Activated CD8-positive, alpha-beta T cell treated with anti-CD3 and anti-CD28 coated beads, Interleukin-2, amount 10 ng/mL, durations not matched to agents 7 days and 5 days (primary cell): ENCODE results near the gene SLC30A9. TPM values are rescaled to one million over a fixed set of nuclear protein-coding genes. Genes with fewer than 3 reads are reported as not detected.

Experiments
- ATAC-seq: fragments of 150-1000 bp; cut with Tn5 transposase; one replicate; pipeline ENCODE4 v1.10.0; 2021; ENCODE audit warnings: moderate library complexity
- CTCF ChIA-PET: fragments of 350-600 bp; sonication (Branson Sonifier 250); formaldehyde crosslinking; loops from one replicate; lab custom pipeline; 2021; ENCODE audit warnings: antibody characterized with exemption; lab: Charles Lee
- POLR2A ChIA-PET: fragments of 350-600 bp; sonication (Branson Sonifier 250); formaldehyde crosslinking; loops from one replicate; lab custom pipeline; 2021; ENCODE audit warnings: antibody characterized with exemption; lab: Charles Lee
- DNase-seq: peaks from one replicate; pipeline ENCODE4 v3.0.0-alpha.2; 2020
- H3K27ac Mint-ChIP-seq: one replicate; pipeline ENCODE4 v1.8.0; 2021; ENCODE audit warnings: mild to moderate bottlenecking, mixed read lengths
- H3K27me3 Mint-ChIP-seq: one replicate; pipeline ENCODE4 v1.8.0; 2021; ENCODE audit warnings: low read depth, mixed read lengths
- H3K36me3 Mint-ChIP-seq: one replicate; pipeline ENCODE4 v1.8.0; 2021; ENCODE audit warnings: low read depth, mixed read lengths
- H3K4me1 Mint-ChIP-seq: one replicate; pipeline ENCODE4 v1.8.0; 2021; ENCODE audit warnings: low read depth, mixed read lengths
- H3K4me3 Mint-ChIP-seq: one replicate; pipeline ENCODE4 v1.8.0; 2021; ENCODE audit warnings: mild to moderate bottlenecking, mixed read lengths
- H3K9me3 Mint-ChIP-seq: one replicate; pipeline ENCODE4 v1.8.0; 2022; ENCODE audit warnings: mixed read lengths; ENCODE audit not compliant: insufficient read depth
- total RNA-seq, 2 experiments: library from RNA; stranded (reverse); gene quantifications; one replicate each; pipeline ENCODE4 v1.2.3, GENCODE V29; 2021

Gene SLC30A9
- 10 to 100 TPM; 30.9 to 32.0 TPM for total RNA-seq

DNA sequence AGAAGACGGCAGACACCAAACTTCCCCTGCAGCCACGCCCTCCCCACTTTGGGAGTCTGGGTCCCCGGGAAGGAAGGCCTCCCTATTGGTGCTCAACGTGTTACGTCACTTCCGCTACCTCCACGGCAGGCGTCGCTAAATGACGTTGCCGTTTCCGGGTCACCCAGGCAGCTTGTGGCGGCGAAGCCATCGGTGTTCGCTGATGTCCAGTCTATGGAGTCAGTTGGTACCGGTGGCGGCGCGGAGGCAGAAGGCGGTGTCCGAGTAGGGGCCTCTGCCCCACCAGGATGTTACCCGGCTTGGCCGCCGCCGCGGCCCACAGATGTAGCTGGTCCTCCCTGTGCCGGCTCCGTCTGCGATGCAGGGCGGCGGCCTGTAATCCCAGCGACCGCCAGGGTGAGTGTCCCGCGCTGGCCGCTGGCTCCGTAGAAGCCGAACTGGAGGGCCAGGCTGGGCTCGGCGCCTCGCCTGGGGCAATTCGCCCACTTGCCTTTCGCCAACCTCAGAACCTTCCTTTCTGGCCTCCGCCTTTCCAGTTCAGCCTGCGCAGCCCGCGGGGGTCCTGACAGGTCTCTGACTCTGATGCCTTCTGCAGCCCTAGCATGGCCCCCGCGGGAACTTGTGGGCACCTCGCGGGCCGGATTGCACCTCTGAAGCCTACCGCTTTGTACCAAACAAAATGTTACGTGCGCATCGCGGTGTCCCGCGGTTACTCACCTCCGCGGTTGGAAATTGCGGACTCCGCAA is at the start of gene SLC30A9:
Gene SLC30A9, plus strand, starts transcription at position 166 of the 747 bp plus-strand sequence. Its CDS starts 122 bp downstream, at position 288.
- CTCF ChIA-PET: interaction anchor here (0.7 to 3.0 kb wide), 6 partner anchors 13 to 56 kb away, joined by 3 to 10 read pairs (median 3); partner anchors contain the start of gene TMEM33
- ATAC-seq (peak; percentile 94), DNase-seq (peak; percentile 96)
- POLR2A ChIA-PET: interaction anchor here (0.6 to 1.7 kb wide), 7 partner anchors 12 to 403 kb away, joined by 3 to 7 read pairs (median 3); partner anchors contain the start of gene TMEM33
- H3K4me1 Mint-ChIP-seq: peaks cover 25% of the 10 kb centered on the region
- H3K27ac Mint-ChIP-seq: peak within 1 kb of the TSS; percentile 91
- no peaks in the 10 kb centered on the region for H3K9me3 Mint-ChIP-seq
- H3K36me3 Mint-ChIP-seq: peaks cover 8% of the 10 kb centered on the region
- no peaks in the 10 kb centered on the region for H3K27me3 Mint-ChIP-seq
- peak within 1 kb of the TSS; percentile 90 for H3K4me3 Mint-ChIP-seq

DNA sequence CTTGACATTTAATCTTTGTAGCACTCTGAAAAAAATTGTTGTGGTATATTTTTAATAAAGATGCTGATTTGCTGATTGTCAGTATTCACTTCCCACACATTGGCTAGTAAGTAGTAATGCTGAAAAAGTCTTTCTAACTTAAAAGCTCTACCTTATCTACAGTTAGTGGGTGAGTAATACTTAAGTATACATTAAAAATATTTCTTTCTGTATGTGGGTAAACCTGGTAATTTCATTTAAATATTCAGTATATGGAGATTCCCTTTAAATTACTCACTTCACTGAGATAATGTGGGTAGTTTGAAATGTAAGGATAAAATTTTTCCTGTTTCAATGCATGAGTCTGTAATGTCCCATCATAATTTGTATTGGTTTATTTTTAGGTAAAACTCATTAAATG is 49.5 kb upstream of the SLC30A9 start:
- Mint-ChIP-seq H3K4me3 (no peak overlapping the region), H3K9me3 (no peaks in the 10 kb centered on the region), H3K4me1 (peaks cover 20% of the 10 kb centered on the region), H3K27ac (no peak overlapping the region), H3K36me3 (peaks cover 47% of the 10 kb centered on the region), H3K27me3 (no peaks in the 10 kb centered on the region)
- ChIA-PET CTCF (no interaction called here), POLR2A (interaction anchor here (0.7 kb wide), 1 partner anchor 10 kb away, joined by 3 read pairs; no protein-coding TSS in a partner anchor)
- DNase-seq (no peak), ATAC-seq (no peak)

DNA sequence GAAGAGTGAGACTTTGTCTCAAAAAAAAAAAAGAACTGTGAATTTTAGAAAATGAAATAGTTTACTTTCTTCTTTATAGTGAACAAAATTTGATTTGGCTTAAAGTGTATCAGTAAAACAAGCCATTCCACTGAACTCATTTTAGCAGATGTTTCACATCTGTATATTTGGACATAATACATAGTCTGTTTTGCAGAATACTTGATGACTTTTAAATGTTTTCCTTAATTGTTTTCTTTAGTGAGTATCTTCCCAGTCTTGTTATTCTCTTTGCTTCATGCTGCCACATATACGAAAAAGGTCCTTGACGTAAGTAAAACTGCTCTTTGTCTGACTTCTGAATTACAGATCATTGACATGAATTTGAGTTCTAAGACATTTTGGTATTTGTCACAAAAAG is 46.8 kb upstream of the SLC30A9 start:
- no peaks in the 10 kb centered on the region for H3K9me3 Mint-ChIP-seq
- H3K4me3 Mint-ChIP-seq: no peak overlapping the region
- POLR2A ChIA-PET: no interaction called here
- CTCF ChIA-PET: no interaction called here
- no peaks in the 10 kb centered on the region for H3K27me3 Mint-ChIP-seq
- ATAC-seq (no peak), DNase-seq (no peak)
- no peak overlapping the region for H3K27ac Mint-ChIP-seq
- H3K36me3 Mint-ChIP-seq: peaks cover 46% of the 10 kb centered on the region
- peaks cover 8% of the 10 kb centered on the region for H3K4me1 Mint-ChIP-seq

DNA sequence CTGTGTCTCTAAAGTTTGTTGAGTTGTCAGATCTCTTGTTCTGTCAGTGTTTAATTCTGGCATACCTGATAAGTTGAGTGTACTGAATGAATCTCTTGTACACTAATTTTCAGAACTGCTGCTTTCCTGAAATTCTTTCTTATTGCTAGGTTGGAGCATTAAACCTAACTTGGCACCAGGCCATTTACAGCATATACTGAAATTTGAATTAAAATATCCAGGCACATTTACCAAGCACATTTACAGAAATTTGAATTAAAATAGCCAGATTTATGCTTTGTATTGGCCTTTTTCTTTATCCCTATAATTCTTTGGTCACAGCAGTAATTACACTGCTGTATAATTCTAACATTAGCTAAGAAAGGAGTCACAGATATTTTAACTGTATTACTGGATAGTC is 46.2 kb upstream of the SLC30A9 start:
- ATAC-seq: no peak
- ChIA-PET CTCF (no interaction called here), POLR2A (no interaction called here)

DNA sequence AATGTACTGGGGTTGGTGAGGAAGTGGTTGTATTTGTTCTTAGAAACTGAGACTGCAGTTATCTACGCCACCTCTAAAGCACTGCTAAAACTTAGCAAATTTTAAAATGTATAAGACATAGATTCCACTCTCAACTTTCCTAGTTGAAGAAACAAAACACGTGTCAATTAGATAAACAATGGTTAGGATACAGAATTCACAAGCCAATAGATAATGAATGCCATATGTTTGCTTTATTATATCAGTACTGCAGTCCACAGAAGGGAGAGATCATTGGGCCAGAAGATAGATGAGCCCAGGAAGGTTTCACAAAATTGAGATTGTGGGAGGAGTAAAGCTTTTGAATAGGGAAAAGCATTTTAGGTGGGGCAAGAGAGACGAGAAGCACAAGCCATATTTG is 40.8 kb upstream of the SLC30A9 start:
- Mint-ChIP-seq H3K4me3 (no peak overlapping the region), H3K36me3 (peaks cover 56% of the 10 kb centered on the region)

More for the DNA sequence above, 46.2 kb upstream of the SLC30A9 start:
- no peak overlapping the region for H3K27ac Mint-ChIP-seq
- DNase-seq: no peak
- no peaks in the 10 kb centered on the region for H3K27me3 Mint-ChIP-seq
- H3K4me3 Mint-ChIP-seq: no peak overlapping the region
- H3K36me3 Mint-ChIP-seq: peaks cover 43% of the 10 kb centered on the region
- no peaks in the 10 kb centered on the region for H3K9me3 Mint-ChIP-seq
- peaks cover 11% of the 10 kb centered on the region for H3K4me1 Mint-ChIP-seq

DNA sequence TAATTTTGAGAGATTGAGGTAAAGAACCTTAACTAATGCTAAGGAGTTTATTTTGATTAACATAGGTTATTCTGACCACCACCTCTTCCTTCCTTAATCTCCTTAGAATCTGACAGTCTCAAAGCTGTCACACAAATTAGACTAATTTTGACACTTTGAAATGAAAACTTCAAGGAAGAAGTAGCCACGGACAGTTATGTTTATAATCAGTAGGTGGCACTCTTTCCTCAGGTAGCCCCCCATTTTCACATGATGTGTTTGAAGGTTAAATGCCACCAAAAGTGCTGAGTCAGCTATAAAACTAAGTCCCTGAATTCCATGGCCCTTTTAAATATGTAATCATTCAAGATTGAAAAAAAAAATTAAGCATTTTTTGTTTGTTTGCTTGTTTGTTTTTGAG is 32.7 kb upstream of the SLC30A9 start:
- no peaks in the 10 kb centered on the region for H3K27me3 Mint-ChIP-seq
- CTCF ChIA-PET: interaction anchor here (0.6 to 2.1 kb wide), 14 partner anchors 9 to 677 kb away, joined by 3 to 10 read pairs (median 3); partner anchors contain the start of gene SLC30A9
- DNase-seq (peak; percentile 34), ATAC-seq (peak; percentile 57)
- H3K36me3 Mint-ChIP-seq: peaks cover 21% of the 10 kb centered on the region
- POLR2A ChIA-PET: interaction anchor here (0.7 kb wide), 1 partner anchor 315 kb away, joined by 3 read pairs; no protein-coding TSS in a partner anchor
- H3K4me3 Mint-ChIP-seq: no peak overlapping the region
- H3K27ac Mint-ChIP-seq: no peak overlapping the region
- H3K4me1 Mint-ChIP-seq: no peaks in the 10 kb centered on the region
- H3K9me3 Mint-ChIP-seq: no peaks in the 10 kb centered on the region

More for the DNA sequence above, 40.8 kb upstream of the SLC30A9 start:
- Mint-ChIP-seq H3K27me3 (no peaks in the 10 kb centered on the region), H3K9me3 (no peaks in the 10 kb centered on the region), H3K27ac (peak overlapping the region; percentile 36), H3K4me1 (peaks cover 20% of the 10 kb centered on the region)
- ChIA-PET POLR2A (no interaction called here), CTCF (interaction anchor here (1.1 to 1.6 kb wide), 2 partner anchors 10 to 15 kb away, joined by 3 to 8 read pairs; partner anchors contain the start of gene TMEM33)
- no peak for ATAC-seq
- DNase-seq: no peak

DNA sequence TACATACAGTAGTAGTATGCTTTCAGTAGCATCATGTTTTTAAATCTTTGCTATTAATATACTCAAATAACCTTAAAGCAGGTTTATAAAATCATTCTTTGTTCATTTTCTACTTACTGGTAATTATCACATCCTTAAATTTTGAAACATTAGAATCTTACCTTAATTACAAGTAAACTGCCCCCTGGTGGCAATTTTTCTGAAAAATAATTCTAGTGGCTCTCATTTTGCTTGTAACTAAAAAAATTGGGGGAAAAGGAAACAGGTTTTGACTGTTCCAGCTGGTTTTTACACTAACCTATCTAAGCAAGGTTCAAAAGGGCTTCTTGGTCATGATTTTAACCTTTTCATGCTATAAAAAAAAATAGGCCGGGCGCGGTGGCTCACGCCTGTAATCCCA is 27.2 kb upstream of the SLC30A9 start:
- Mint-ChIP-seq H3K4me1 (no peaks in the 10 kb centered on the region), H3K9me3 (no peaks in the 10 kb centered on the region), H3K4me3 (no peak overlapping the region), H3K27ac (no peak overlapping the region), H3K27me3 (no peaks in the 10 kb centered on the region), H3K36me3 (peaks cover 2% of the 10 kb centered on the region)
- ChIA-PET POLR2A (no interaction called here), CTCF (interaction anchor here (0.6 to 1.2 kb wide), 2 partner anchors 16 to 24 kb away, joined by 3 read pairs; no protein-coding TSS in a partner anchor)
- peak; percentile 28 for DNase-seq
- no peak for ATAC-seq

DNA sequence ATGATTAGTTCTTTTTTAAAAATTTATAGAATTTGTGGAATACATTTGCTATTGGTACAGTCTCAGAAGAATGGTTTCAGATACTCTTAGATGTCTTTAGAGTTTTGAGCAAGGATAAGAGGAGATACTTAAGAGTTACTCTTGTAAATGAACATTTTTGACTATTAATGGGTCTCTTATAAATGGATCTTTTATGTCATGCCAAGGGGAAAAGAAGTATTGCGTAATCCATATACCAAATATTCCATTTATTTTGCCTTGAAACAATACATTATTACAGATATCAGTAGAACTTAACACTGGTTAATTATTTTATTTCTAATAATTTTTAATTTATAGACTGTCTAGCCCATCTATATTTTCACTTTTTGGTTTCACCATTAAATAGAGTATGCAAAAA is 25.9 kb upstream of the SLC30A9 start:
- DNase-seq (no peak), ATAC-seq (no peak)
- Mint-ChIP-seq H3K36me3 (peaks cover 2% of the 10 kb centered on the region), H3K4me3 (no peak overlapping the region), H3K9me3 (no peaks in the 10 kb centered on the region), H3K27me3 (no peaks in the 10 kb centered on the region), H3K27ac (no peak overlapping the region), H3K4me1 (no peaks in the 10 kb centered on the region)
- ChIA-PET POLR2A (no interaction called here), CTCF (interaction anchor here (1.2 kb wide), 1 partner anchor 22 kb away, joined by 3 read pairs; no protein-coding TSS in a partner anchor)

DNA sequence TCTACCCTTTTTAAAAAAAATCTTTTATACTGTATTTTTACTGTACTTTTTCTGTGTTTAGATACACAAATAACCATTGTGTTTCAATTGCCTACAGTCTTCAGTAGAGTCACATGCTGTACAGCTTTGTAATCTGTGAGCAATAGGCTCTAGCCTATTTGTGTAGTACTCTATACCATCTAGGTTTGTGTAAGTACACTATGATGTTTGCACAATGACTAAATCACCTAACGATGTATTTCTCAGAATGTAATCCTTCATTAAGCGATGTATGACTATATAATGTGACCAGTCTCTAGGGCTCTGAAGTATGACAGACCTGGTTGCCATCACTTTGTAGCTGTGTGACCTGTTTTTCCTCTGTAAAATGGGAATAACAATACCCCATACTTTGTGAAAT is 22.9 kb upstream of the SLC30A9 start:
- ChIA-PET POLR2A (interaction anchor here (0.9 kb wide), 1 partner anchor 23 kb away, joined by 3 read pairs; the partner anchor contains the start of gene SLC30A9), CTCF (no interaction called here)
- H3K9me3 Mint-ChIP-seq: no peaks in the 10 kb centered on the region
- no peaks in the 10 kb centered on the region for H3K4me1 Mint-ChIP-seq
- H3K27me3 Mint-ChIP-seq: no peaks in the 10 kb centered on the region
- peaks cover 2% of the 10 kb centered on the region for H3K36me3 Mint-ChIP-seq
- DNase-seq (no peak), ATAC-seq (no peak)
- no peak overlapping the region for H3K27ac Mint-ChIP-seq
- no peak overlapping the region for H3K4me3 Mint-ChIP-seq

DNA sequence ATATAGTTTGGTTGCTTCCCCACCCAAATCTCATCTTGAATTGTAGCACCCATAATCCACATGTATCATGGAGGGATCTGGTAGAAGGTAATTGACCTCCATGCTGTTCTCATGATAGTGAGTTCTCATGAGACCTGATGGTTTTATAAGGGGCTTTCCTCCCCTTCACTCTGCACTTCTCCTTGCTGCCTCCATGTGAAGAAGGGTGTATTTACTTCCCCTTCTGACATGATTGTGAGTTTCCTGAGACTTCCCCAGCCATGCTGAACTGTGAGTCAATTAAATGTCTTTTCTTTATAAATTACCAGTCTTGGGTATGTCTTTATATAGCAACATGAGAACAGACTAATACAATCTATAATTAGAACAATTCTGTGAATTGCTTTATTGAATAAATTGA is 20.7 kb upstream of the SLC30A9 start:
- H3K27ac Mint-ChIP-seq: no peak overlapping the region
- CTCF ChIA-PET: no interaction called here
- DNase-seq: no peak
- H3K4me3 Mint-ChIP-seq: no peak overlapping the region
- no peaks in the 10 kb centered on the region for H3K9me3 Mint-ChIP-seq
- no peaks in the 10 kb centered on the region for H3K4me1 Mint-ChIP-seq
- no peaks in the 10 kb centered on the region for H3K27me3 Mint-ChIP-seq
- ATAC-seq: no peak
- POLR2A ChIA-PET: no interaction called here
- H3K36me3 Mint-ChIP-seq: peaks cover 2% of the 10 kb centered on the region

DNA sequence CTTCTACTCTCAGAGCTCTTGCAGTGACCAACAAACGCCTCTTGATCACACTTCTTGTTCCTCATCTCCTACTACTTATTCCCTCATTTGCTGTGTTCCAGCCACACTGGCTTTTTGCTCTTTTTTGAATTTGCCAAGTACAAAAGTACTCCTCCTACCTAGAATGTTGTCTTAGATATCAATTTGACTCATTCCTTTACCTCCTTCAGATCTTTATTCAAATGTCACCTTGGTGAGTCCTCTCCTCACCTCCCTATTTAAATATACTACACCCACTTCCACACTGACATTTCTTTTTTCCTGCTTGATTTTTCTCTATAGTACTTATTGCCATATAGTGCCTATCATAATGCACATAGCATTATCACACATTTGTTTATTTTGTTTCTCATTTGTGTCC is 15.0 kb upstream of the SLC30A9 start:
- H3K27ac Mint-ChIP-seq: no peak overlapping the region
- no peaks in the 10 kb centered on the region for H3K9me3 Mint-ChIP-seq
- no peak for ATAC-seq
- no peak for DNase-seq
- no peaks in the 10 kb centered on the region for H3K27me3 Mint-ChIP-seq
- H3K36me3 Mint-ChIP-seq: no peaks in the 10 kb centered on the region
- H3K4me3 Mint-ChIP-seq: no peak overlapping the region
- POLR2A ChIA-PET: interaction anchor here (0.5 to 2.5 kb wide), 2 partner anchors 12 to 16 kb away, joined by 3 to 7 read pairs; no protein-coding TSS in a partner anchor
- CTCF ChIA-PET: interaction anchor here (0.7 to 1.9 kb wide), 3 partner anchors 12 to 18 kb away, joined by 3 to 6 read pairs (median 5); partner anchors contain the start of gene SLC30A9
- H3K4me1 Mint-ChIP-seq: peaks cover 4% of the 10 kb centered on the region
